B cell (primary cell): Measurements from ENCODE around the gene CASZ1. TPM values are rescaled to one million over a fixed set of nuclear protein-coding genes. Genes with fewer than 3 reads are reported as not detected.

Source experiments
- ATAC-seq: fragments of 200-7000 bp; cut with Tn5 transposase; one replicate; pipeline ENCODE4 v1.10.0; 2021; ENCODE audit warnings: low read depth, mild to moderate bottlenecking, moderate number of reproducible peaks, moderate library complexity
- CTCF ChIA-PET: fragments of 350-600 bp; sonication (Branson Sonifier 250); formaldehyde crosslinking; loops from one replicate; lab custom pipeline; 2021; ENCODE audit warnings: antibody characterized with exemption, inconsistent platforms; lab: Charles Lee
- POLR2A ChIA-PET: fragments of 350-600 bp; sonication (Branson Sonifier 250); formaldehyde crosslinking; loops from one replicate; lab custom pipeline; 2021; ENCODE audit warnings: antibody characterized with exemption; lab: Charles Lee
- DNase-seq: peaks from one replicate; pipeline ENCODE4 v3.0.0; 2013
- H2AFZ ChIP-seq: 2 replicates; pipeline ENCODE4 v1.6.1; 2012; ENCODE audit warnings: mild to moderate bottlenecking, low read depth, low read length; ENCODE audit not compliant: insufficient read depth, poor library complexity, severe bottlenecking
- H3K27ac ChIP-seq, 2 donors: 1 replicate in 1 of 2; 2 replicates in 1 of 2; pipeline ENCODE4 v1.5.1; 2012 to 2013; ENCODE audit warnings: low read length in 2 of 2, mild to moderate bottlenecking in 2 of 2, moderate library complexity in 1 of 2
- H3K27me3 ChIP-seq, 4 experiments: fragments of 200-600 bp in 1 of 4; sonication (generic) in 1 of 4; replicated peaks in 1 of 4; 1 replicate in 2 of 4; 2 replicates in 2 of 4; pipeline versions ENCODE4 v1.6.1 to v1.7.0; 2013 to 2016; ENCODE audit warnings: low read length in 3 of 4, mild to moderate bottlenecking in 2 of 4, mixed read lengths in 1 of 4, moderate library complexity in 1 of 4; ENCODE audit not compliant: insufficient read depth in 4 of 4, control insufficient read depth in 3 of 4; ENCODE audit errors: control extremely low read depth in 1 of 4
- H3K36me3 ChIP-seq, 2 experiments: replicated peaks in 1 of 2; 1 replicate in 1 of 2; 2 replicates in 1 of 2; pipeline versions ENCODE4 v1.6.1 to v1.7.1; 2013; ENCODE audit warnings: low read length in 1 of 2; ENCODE audit not compliant: insufficient read depth in 2 of 2, control insufficient read depth in 1 of 2; ENCODE audit errors: control extremely low read depth in 1 of 2, extremely low read depth in 1 of 2
- H3K4me1 ChIP-seq, 2 donors: fragments of 200-600 bp in 1 of 2; sonication (generic) in 1 of 2; 1 replicate in 1 of 2; 2 replicates in 1 of 2; pipeline versions ENCODE4 v1.5.1 to v1.6.1; 2013 to 2017; ENCODE audit warnings: low read length in 2 of 2; ENCODE audit not compliant: control insufficient read depth in 2 of 2, insufficient read depth in 2 of 2
- H3K4me2 ChIP-seq: replicated peaks from 2 replicates; pipeline ENCODE3; 2012; ENCODE audit warnings: mild to moderate bottlenecking, low read depth, low read length; ENCODE audit not compliant: poor library complexity, severe bottlenecking
- H3K4me3 ChIP-seq, 5 experiments: fragments of 200-600 bp in 1 of 5; sonication (generic) in 1 of 5; 1 replicate in 3 of 5; 2 replicates in 2 of 5; pipeline versions ENCODE4 v1.5.1 to v1.7.0; 2011 to 2016; ENCODE audit warnings: low read length in 4 of 5, mild to moderate bottlenecking in 4 of 5, low read depth in 2 of 5, control low read depth in 1 of 5, moderate library complexity in 1 of 5; ENCODE audit not compliant: insufficient read depth in 1 of 5; ENCODE audit errors: control extremely low read depth in 1 of 5, extremely low read depth in 1 of 5
- H3K79me2 ChIP-seq: fragments of 200-600 bp; sonication (generic); one replicate; pipeline ENCODE4 v1.6.0; 2016; ENCODE audit warnings: low read length; ENCODE audit not compliant: control insufficient read depth, insufficient read depth
- H3K9ac ChIP-seq: fragments of 200-600 bp; sonication (generic); 2 replicates; pipeline ENCODE4 v1.6.1; 2017; ENCODE audit warnings: mild to moderate bottlenecking, low read length, moderate library complexity
- H3K9me3 ChIP-seq, 3 donors: one replicate each; pipeline versions ENCODE4 v1.6.1 to v1.7.1; 2013; ENCODE audit warnings: low read length in 2 of 3; ENCODE audit not compliant: control insufficient read depth in 2 of 3, insufficient read depth in 1 of 3; ENCODE audit errors: control extremely low read depth in 1 of 3
- H4K20me1 ChIP-seq: 2 replicates; pipeline ENCODE4 v1.6.0; 2012; ENCODE audit warnings: mild to moderate bottlenecking, low read length; ENCODE audit not compliant: insufficient read depth, control insufficient read depth, poor library complexity, severe bottlenecking
- H3K27ac Mint-ChIP-seq: one replicate; pipeline ENCODE4 v1.8.0; 2021; ENCODE audit warnings: mixed read lengths
- H3K27me3 Mint-ChIP-seq: one replicate; pipeline ENCODE4 v1.8.0; 2021; ENCODE audit warnings: mixed read lengths
- H3K4me1 Mint-ChIP-seq: one replicate; pipeline ENCODE4 v1.8.0; 2021; ENCODE audit warnings: mixed read lengths
- H3K4me3 Mint-ChIP-seq: one replicate; pipeline ENCODE4 v1.8.0; 2021; ENCODE audit warnings: mixed read lengths
- H3K9me3 Mint-ChIP-seq: one replicate; pipeline ENCODE4 v1.8.0; 2022; ENCODE audit warnings: mixed read lengths; ENCODE audit not compliant: insufficient read depth
- EZH2 ChIP-seq: IDR thresholded peaks from 2 replicates; pipeline ENCODE4 v1.6.1; 2012; ENCODE audit warnings: borderline replicate concordance, low read depth, mild to moderate bottlenecking, moderate library complexity, low read length; ENCODE audit not compliant: insufficient read depth, poor library complexity, severe bottlenecking
- WGBS: methylation state at CpG from one replicate; pipeline ENCODE4 v1.1.5; 2013; ENCODE audit warnings: missing lambda C conversion rate; ENCODE audit not compliant: insufficient coverage; 5-methylcytosine and 5-hydroxymethylcytosine counted together
- intact Hi-C: fragments of 100-400 bp; cut with micrococcal nuclease; formaldehyde crosslinking; loops from one replicate; pipeline ENCODE4 v1.10.0; 2022
- polyA plus RNA-seq: library from polyadenylated mRNA; depleted of rRNA; stranded (reverse); fragments of >200 nt; gene quantifications from 2 replicates; pipeline ENCODE4 v1.2.3, GENCODE V29; 2012
- total RNA-seq, 2 donors: library from RNA; stranded (reverse); fragments of 120-200 nt in 1 of 2; gene quantifications; 1 replicate in 1 of 2; 2 replicates in 1 of 2; pipeline versions ENCODE4 v1.2.3 to v1.2.4, GENCODE V29; 2013 to 2022
- TF ChIP-seq, protein P1 (sequence below): fragments of 200-600 bp; IDR thresholded peaks from one replicate; pipeline ENCODE4 v1.8.0; 2022; ENCODE audit warnings: antibody characterized with exemption, mild to moderate bottlenecking

CASZ1 gene
- total and polyA plus RNA-seq, 2 donors (not counting 1 experiment from before 2014, with no cell fraction given): 9.5 to 27.2 TPM

- 78% methylated on average over 24 of the region's 27 CpGs for WGBS
- Histone ChIP-seq H3K36me3 (no peaks in the 10 kb centered on the region), H3K27ac (no peak overlapping the region), H3K9ac (no peak overlapping the region), H3K4me3 (no peak overlapping the region), H3K27me3 (no peaks in the 10 kb centered on the region), H4K20me1 (no peaks in the 10 kb centered on the region), H3K4me1 (no peaks in the 10 kb centered on the region), H2AFZ (no peak overlapping the region), H3K9me3 (no peaks in the 10 kb centered on the region), H3K79me2 (no peaks in the 10 kb centered on the region), H3K4me2 (no peak overlapping the region)
- DNase-seq (no peak), ATAC-seq (no peak)
- POLR2A ChIA-PET: no interaction called here
- no peak overlapping the region for H3K4me3 Mint-ChIP-seq
- TF ChIP-seq, protein P1, sequence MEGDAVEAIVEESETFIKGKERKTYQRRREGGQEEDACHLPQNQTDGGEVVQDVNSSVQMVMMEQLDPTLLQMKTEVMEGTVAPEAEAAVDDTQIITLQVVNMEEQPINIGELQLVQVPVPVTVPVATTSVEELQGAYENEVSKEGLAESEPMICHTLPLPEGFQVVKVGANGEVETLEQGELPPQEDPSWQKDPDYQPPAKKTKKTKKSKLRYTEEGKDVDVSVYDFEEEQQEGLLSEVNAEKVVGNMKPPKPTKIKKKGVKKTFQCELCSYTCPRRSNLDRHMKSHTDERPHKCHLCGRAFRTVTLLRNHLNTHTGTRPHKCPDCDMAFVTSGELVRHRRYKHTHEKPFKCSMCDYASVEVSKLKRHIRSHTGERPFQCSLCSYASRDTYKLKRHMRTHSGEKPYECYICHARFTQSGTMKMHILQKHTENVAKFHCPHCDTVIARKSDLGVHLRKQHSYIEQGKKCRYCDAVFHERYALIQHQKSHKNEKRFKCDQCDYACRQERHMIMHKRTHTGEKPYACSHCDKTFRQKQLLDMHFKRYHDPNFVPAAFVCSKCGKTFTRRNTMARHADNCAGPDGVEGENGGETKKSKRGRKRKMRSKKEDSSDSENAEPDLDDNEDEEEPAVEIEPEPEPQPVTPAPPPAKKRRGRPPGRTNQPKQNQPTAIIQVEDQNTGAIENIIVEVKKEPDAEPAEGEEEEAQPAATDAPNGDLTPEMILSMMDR: no peak
- TF ChIP-seq EZH2: no peak
- H3K4me1 Mint-ChIP-seq: no peaks in the 10 kb centered on the region
- no peaks in the 10 kb centered on the region for H3K9me3 Mint-ChIP-seq
- H3K27me3 Mint-ChIP-seq: peaks cover 9% of the 10 kb centered on the region
- intact Hi-C loops: no loop called here
- H3K27ac Mint-ChIP-seq: no peak overlapping the region
- CTCF ChIA-PET: no interaction called here
These were observed 59.5 kb downstream of the CASZ1 start for GRCh38 chr1:10736634-10737586.

- Histone ChIP-seq H3K4me1 (no peaks in the 10 kb centered on the region), H3K9me3 (no peaks in the 10 kb centered on the region), H3K27ac (no peak overlapping the region), H2AFZ (no peak overlapping the region), H4K20me1 (no peaks in the 10 kb centered on the region), H3K4me3 (no peak overlapping the region), H3K4me2 (no peak overlapping the region), H3K36me3 (no peaks in the 10 kb centered on the region), H3K27me3 (no peaks in the 10 kb centered on the region), H3K79me2 (no peaks in the 10 kb centered on the region), H3K9ac (no peak overlapping the region)
- no peak for DNase-seq
- H3K9me3 Mint-ChIP-seq: no peaks in the 10 kb centered on the region
- H3K27ac Mint-ChIP-seq: no peak overlapping the region
- ChIA-PET POLR2A (no interaction called here), CTCF (no interaction called here)
- no peak for TF ChIP-seq EZH2
- TF ChIP-seq, protein P1: no peak
- intact Hi-C loops: no loop called here
- H3K4me3 Mint-ChIP-seq: no peak overlapping the region
- no peaks in the 10 kb centered on the region for H3K4me1 Mint-ChIP-seq
- peaks cover 9% of the 10 kb centered on the region for H3K27me3 Mint-ChIP-seq
- no peak for ATAC-seq
- WGBS: 86% methylated on average over 10 of the region's 11 CpGs
These were observed 60.7 kb downstream of the CASZ1 start for GRCh38 chr1:10735563-10736305.
